IMR-90 (cell line): ENCODE data around the gene ARF5. TPM values are rescaled to one million over a fixed set of nuclear protein-coding genes. Genes with fewer than 3 reads are reported as not detected.

ENCODE experiments used
- ATAC-seq: fragments of 200-7000 bp; cut with Tn5 transposase; 2 replicates; pipeline ENCODE4 v1.9.1; 2020; ENCODE audit warnings: low read depth, mild to moderate bottlenecking, moderate library complexity
- BruUV-seq: library from RNA; stranded (reverse); fragments of 400-500 nt; replicated peaks from 2 replicates; lab custom pipeline; 2021; lab: Mats Ljungman, UMichigan
- CTCF ChIA-PET: fragments of 300-600 bp; formaldehyde crosslinking; extraction: SDS; loops from one replicate; lab custom pipeline; 2021; ENCODE audit warnings: antibody characterized with exemption; lab: Yijun Ruan, JAX
- POLR2A ChIA-PET: fragments of 300-600 bp; sonication (Branson Sonifier 250); formaldehyde crosslinking; loops from one replicate; lab custom pipeline; 2022; ENCODE audit warnings: antibody characterized with exemption; ENCODE audit not compliant: unreplicated experiment; lab: Charles Lee
- DNase-seq: peaks from one replicate; pipeline ENCODE4 v3.0.0; 2013
- H2AFZ ChIP-seq: replicated peaks from 2 replicates; pipeline ENCODE3; 2013; ENCODE audit warnings: low read length, mild to moderate bottlenecking; ENCODE audit not compliant: poor library complexity
- H2AK5ac ChIP-seq: 2 replicates; pipeline ENCODE4 v1.6.1; 2013; ENCODE audit warnings: low read depth, low read length, inconsistent platforms
- H2AK9ac ChIP-seq: replicated peaks from 2 replicates; pipeline ENCODE3; 2013; ENCODE audit warnings: mild to moderate bottlenecking, low read depth, low read length, moderate library complexity; ENCODE audit not compliant: poor library complexity
- H2BK120ac ChIP-seq: 2 replicates; pipeline ENCODE4 v1.6.1; 2013; ENCODE audit warnings: low read depth, low read length, inconsistent platforms
- H2BK15ac ChIP-seq: 3 replicates; pipeline ENCODE4 v1.6.1; 2013; ENCODE audit warnings: low read depth, low read length, inconsistent platforms
- H2BK20ac ChIP-seq: 2 replicates; pipeline ENCODE4 v1.6.1; 2013; ENCODE audit warnings: low read depth, mild to moderate bottlenecking, inconsistent platforms, low read length, moderate library complexity
- H2BK5ac ChIP-seq: 2 replicates; pipeline ENCODE4 v1.6.1; 2013; ENCODE audit warnings: mild to moderate bottlenecking, low read depth, low read length, inconsistent platforms; ENCODE audit not compliant: poor library complexity, severe bottlenecking
- H3K14ac ChIP-seq: replicated peaks from 2 replicates; pipeline ENCODE4 v1.6.1; 2013; ENCODE audit warnings: low read depth, low read length, inconsistent platforms
- H3K18ac ChIP-seq: 2 replicates; pipeline ENCODE4 v1.6.1; 2013; ENCODE audit warnings: low read depth, low read length, control low read depth
- H3K23ac ChIP-seq: 2 replicates; pipeline ENCODE4 v1.6.1; 2013; ENCODE audit warnings: low read depth, low read length, inconsistent platforms
- H3K27ac ChIP-seq: 2 replicates; pipeline ENCODE4 v1.5.1; 2013; ENCODE audit warnings: mild to moderate bottlenecking, control low read depth, low read length; ENCODE audit not compliant: insufficient read depth
- H3K27me3 ChIP-seq: 2 replicates; pipeline ENCODE4 v1.6.1; 2013; ENCODE audit warnings: low read length; ENCODE audit not compliant: control insufficient read depth, insufficient read depth
- H3K36me3 ChIP-seq: 2 replicates; pipeline ENCODE4 v1.6.1; 2013; ENCODE audit warnings: low read length, mixed read lengths; ENCODE audit not compliant: control insufficient read depth, insufficient read depth
- H3K4ac ChIP-seq: 2 replicates; pipeline ENCODE4 v1.6.1; 2013; ENCODE audit warnings: low read depth, low read length, inconsistent platforms
- H3K4me1 ChIP-seq: 2 replicates; pipeline ENCODE4 v1.6.1; 2013; ENCODE audit warnings: low read length, mixed read lengths; ENCODE audit not compliant: control insufficient read depth, insufficient read depth
- H3K4me2 ChIP-seq: 2 replicates; pipeline ENCODE4 v1.6.1; 2013; ENCODE audit warnings: low read depth, mild to moderate bottlenecking, control low read depth, low read length, moderate library complexity
- H3K4me3 ChIP-seq: 2 replicates; pipeline ENCODE4 v1.5.1; 2013; ENCODE audit warnings: low read depth, mild to moderate bottlenecking, control low read depth, low read length, moderate library complexity; ENCODE audit not compliant: insufficient read depth
- H3K56ac ChIP-seq: 2 replicates; pipeline ENCODE4 v1.6.1; 2013; ENCODE audit warnings: low read length, inconsistent platforms; ENCODE audit not compliant: insufficient read depth; ENCODE audit errors: extremely low read depth
- H3K79me1 ChIP-seq, 2 experiments: 2 replicates each; pipeline ENCODE4 v1.6.1; 2013; ENCODE audit warnings: low read length in 2 of 2, inconsistent platforms in 1 of 2, low read depth in 1 of 2
- H3K9ac ChIP-seq: 2 replicates; pipeline ENCODE4 v1.6.1; 2013; ENCODE audit warnings: low read depth, low read length, control low read depth
- H3K9me1 ChIP-seq: 2 replicates; pipeline ENCODE4 v1.6.1; 2013; ENCODE audit warnings: low read length, inconsistent platforms; ENCODE audit not compliant: insufficient read depth
- H3K9me3 ChIP-seq: 2 replicates; pipeline ENCODE4 v1.6.1; 2013; ENCODE audit warnings: low read length; ENCODE audit not compliant: control insufficient read depth, insufficient read depth
- H4K20me1 ChIP-seq: 2 replicates; pipeline ENCODE4 v1.6.1; 2013; ENCODE audit warnings: low read length, inconsistent platforms; ENCODE audit not compliant: insufficient read depth
- H4K5ac ChIP-seq: 2 replicates; pipeline ENCODE4 v1.6.1; 2013; ENCODE audit warnings: mild to moderate bottlenecking, low read depth, low read length, control low read depth
- H4K8ac ChIP-seq, 2 experiments: 2 replicates each; pipeline ENCODE4 v1.6.1; 2013; ENCODE audit warnings: low read depth in 2 of 2, low read length in 2 of 2, control low read depth in 1 of 2, inconsistent platforms in 1 of 2
- H4K91ac ChIP-seq: 2 replicates; pipeline ENCODE4 v1.6.1; 2013; ENCODE audit warnings: low read depth, low read length, inconsistent platforms; ENCODE audit not compliant: insufficient read depth
- BHLHE40 ChIP-seq: fragments of 150-350 bp; IDR thresholded peaks from 2 replicates; pipeline ENCODE4 v1.6.1; 2016; ENCODE audit warnings: mild to moderate bottlenecking, low read depth, low read length
- CEBPB ChIP-seq: IDR thresholded peaks from 2 replicates; pipeline ENCODE4 v1.6.1; 2012; ENCODE audit warnings: low read depth, low read length, improper control_type of control experiment
- CHD1 ChIP-seq: IDR thresholded peaks from 2 replicates; pipeline ENCODE4 v1.6.1; 2012; ENCODE audit warnings: low read depth, low read length, improper control_type of control experiment
- ELK1 ChIP-seq: fragments of 150-350 bp; IDR thresholded peaks from 2 replicates; pipeline ENCODE4 v1.6.1; 2016; ENCODE audit warnings: low read depth, mild to moderate bottlenecking, low read length, moderate library complexity, borderline replicate concordance
- FOS ChIP-seq: fragments of 150-350 bp; IDR thresholded peaks from 2 replicates; pipeline ENCODE4 v1.6.1; 2016; ENCODE audit warnings: low read depth, low read length
- MAFK ChIP-seq: IDR thresholded peaks from 2 replicates; pipeline ENCODE4 v1.6.1; 2012; ENCODE audit warnings: low read depth, low read length, improper control_type of control experiment
- MXI1 ChIP-seq: IDR thresholded peaks from 2 replicates; pipeline ENCODE4 v1.6.1; 2012; ENCODE audit warnings: low read depth, mild to moderate bottlenecking, low read length, moderate library complexity, borderline replicate concordance
- NFE2L2 ChIP-seq: fragments of 150-350 bp; IDR thresholded peaks from 2 replicates; pipeline ENCODE4 v1.6.1; 2016; ENCODE audit warnings: low read depth, mild to moderate bottlenecking, low read length
- POLR2A ChIP-seq: IDR thresholded peaks from 2 replicates; pipeline ENCODE4 v1.6.1; 2012; ENCODE audit warnings: mild to moderate bottlenecking, low read depth, low read length
- RCOR1 ChIP-seq: IDR thresholded peaks from 2 replicates; pipeline ENCODE4 v1.6.1; 2012; ENCODE audit warnings: mild to moderate bottlenecking, low read length, improper control_type of control experiment; ENCODE audit not compliant: insufficient replicate concordance
- SMC3 ChIP-seq: fragments of 150-350 bp; IDR thresholded peaks from 2 replicates; pipeline ENCODE4 v1.6.1; 2016; ENCODE audit warnings: low read depth, mild to moderate bottlenecking, antibody characterized with exemption, low read length, moderate library complexity
- USF2 ChIP-seq: fragments of 150-350 bp; IDR thresholded peaks from 2 replicates; pipeline ENCODE4 v1.6.1; 2017; ENCODE audit warnings: mild to moderate bottlenecking, antibody characterized with exemption, low read length, low read depth
- WGBS, 2 experiments: methylation state at CpG; one replicate each; pipeline versions ENCODE4 v1.1.5 to v1.1.7; 2013; ENCODE audit warnings: missing lambda C conversion rate in 2 of 2; ENCODE audit not compliant: insufficient read length in 1 of 2; ENCODE audit errors: extremely low coverage in 2 of 2; 5-methylcytosine and 5-hydroxymethylcytosine counted together
- dilution Hi-C: fragments of 300-500 bp; cut with HindIII; formaldehyde crosslinking; loops from one replicate; pipeline ENCODE4 v1.14.3; 2018; ENCODE audit warnings: low sequenced_read_pairs; ENCODE audit not compliant: unreplicated experiment
- in situ Hi-C: fragments of 300-500 bp; cut with MboI; formaldehyde crosslinking; loops from 3 replicates; pipeline ENCODE4 v1.14.3; 2019; ENCODE audit warnings: low sequenced_read_pairs, inconsistent platforms, mixed read lengths
- intact Hi-C: fragments of 100-400 bp; cut with micrococcal nuclease; formaldehyde crosslinking; loops from 2 replicates; pipeline ENCODE4 v1.10.0; 2022
- polyA plus RNA-seq, 3 experiments: library from polyadenylated mRNA; depleted of rRNA; stranded (reverse); fragments of >200 nt; gene quantifications; 2 replicates each; pipeline ENCODE4 v1.2.3, GENCODE V29; 2012; ENCODE audit warnings: low replicate concordance in 1 of 3
- total RNA-seq: library from RNA; depleted of rRNA; stranded (reverse); fragments of >200 nt; gene quantifications from 2 replicates; pipeline ENCODE4 v1.2.3, GENCODE V29; 2012
- TF ChIP-seq, protein P1 (sequence below): conservative IDR thresholded peaks from 2 replicates; pipeline ENCODE4 v1.5.1; 2012; ENCODE audit warnings: mild to moderate bottlenecking, low read depth, low read length, improper control_type of control experiment

Gene ARF5
- total and polyA plus RNA-seq, 2 of the 4 experiments (the other 2 are of a cell fraction), result 128 to 274 TPM

DNA sequence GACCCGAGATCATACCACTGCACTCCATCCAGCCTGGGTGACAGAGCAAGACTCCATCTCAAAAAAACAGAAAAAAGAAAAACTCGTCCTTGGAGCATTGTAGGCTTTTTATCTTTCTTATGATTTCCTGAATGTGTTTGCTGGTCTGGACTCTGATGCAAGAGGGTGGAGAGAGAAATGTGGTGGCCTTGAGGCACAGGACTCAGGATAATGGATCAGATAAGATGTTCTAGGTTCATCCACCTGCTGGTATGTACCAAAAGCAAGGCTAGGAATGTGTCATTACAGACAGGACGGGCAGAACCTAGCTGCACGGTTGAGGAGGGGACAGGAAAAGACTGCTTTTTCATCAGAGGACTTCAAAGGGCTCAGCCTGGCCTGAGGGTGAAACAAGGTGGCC is 36.3 kb upstream of the ARF5 start:
- H4K91ac ChIP-seq, result no peak overlapping the region
- H3K23ac ChIP-seq, result no peak overlapping the region
- H2AK9ac ChIP-seq, result no peak overlapping the region
- dilution Hi-C loops (no loop called here), intact Hi-C loops (no loop called here), in situ Hi-C loops (no loop called here)
- H3K9me3 ChIP-seq, result no peaks in the 10 kb centered on the region
- H2AFZ ChIP-seq, result no peak overlapping the region
- no peak overlapping the region for H2BK15ac ChIP-seq
- H2BK5ac ChIP-seq, result no peak overlapping the region
- no peak for ATAC-seq
- no peak overlapping the region for H4K5ac ChIP-seq
- H4K8ac ChIP-seq, result no peak overlapping the region
- ChIA-PET POLR2A (no interaction called here), CTCF (interaction anchor here (0.6 kb wide), 1 partner anchor 348 kb away, joined by 3 read pairs; no protein-coding TSS in a partner anchor)
- 60% methylated on average over 1 of the region's 4 CpGs; no CpG with 5 or more reads in 1 of the 2 experiments for WGBS, 2 experiments
- no peak overlapping the region for H2AK5ac ChIP-seq
- H2BK20ac ChIP-seq, result no peak overlapping the region
- no peak overlapping the region for H3K4ac ChIP-seq
- no peaks in the 10 kb centered on the region for H3K27me3 ChIP-seq
- no peak overlapping the region for H3K56ac ChIP-seq
- no peak overlapping the region for H3K4me3 ChIP-seq
- TF ChIP-seq BHLHE40 (no peak), ELK1 (no peak), POLR2A (no peak), RCOR1 (no peak), FOS (no peak), MAFK (no peak), CEBPB (no peak), CHD1 (no peak), NFE2L2 (no peak), SMC3 (no peak), MXI1 (no peak), USF2 (no peak)
- TF ChIP-seq, protein P1, sequence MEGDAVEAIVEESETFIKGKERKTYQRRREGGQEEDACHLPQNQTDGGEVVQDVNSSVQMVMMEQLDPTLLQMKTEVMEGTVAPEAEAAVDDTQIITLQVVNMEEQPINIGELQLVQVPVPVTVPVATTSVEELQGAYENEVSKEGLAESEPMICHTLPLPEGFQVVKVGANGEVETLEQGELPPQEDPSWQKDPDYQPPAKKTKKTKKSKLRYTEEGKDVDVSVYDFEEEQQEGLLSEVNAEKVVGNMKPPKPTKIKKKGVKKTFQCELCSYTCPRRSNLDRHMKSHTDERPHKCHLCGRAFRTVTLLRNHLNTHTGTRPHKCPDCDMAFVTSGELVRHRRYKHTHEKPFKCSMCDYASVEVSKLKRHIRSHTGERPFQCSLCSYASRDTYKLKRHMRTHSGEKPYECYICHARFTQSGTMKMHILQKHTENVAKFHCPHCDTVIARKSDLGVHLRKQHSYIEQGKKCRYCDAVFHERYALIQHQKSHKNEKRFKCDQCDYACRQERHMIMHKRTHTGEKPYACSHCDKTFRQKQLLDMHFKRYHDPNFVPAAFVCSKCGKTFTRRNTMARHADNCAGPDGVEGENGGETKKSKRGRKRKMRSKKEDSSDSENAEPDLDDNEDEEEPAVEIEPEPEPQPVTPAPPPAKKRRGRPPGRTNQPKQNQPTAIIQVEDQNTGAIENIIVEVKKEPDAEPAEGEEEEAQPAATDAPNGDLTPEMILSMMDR, result no peak
- H3K18ac ChIP-seq, result no peak overlapping the region
- H3K4me2 ChIP-seq, result no peak overlapping the region
- no peak overlapping the region for H3K14ac ChIP-seq
- H3K9me1 ChIP-seq, result no peaks in the 10 kb centered on the region
- no peaks in the 10 kb centered on the region for H3K79me1 ChIP-seq
- H3K36me3 ChIP-seq, result no peaks in the 10 kb centered on the region
- no peak overlapping the region for H3K9ac ChIP-seq
- H2BK120ac ChIP-seq, result no peak overlapping the region
- H3K4me1 ChIP-seq, result no peaks in the 10 kb centered on the region
- BruUV-seq, result no TSS peak
- DNase-seq, result no peak
- H3K27ac ChIP-seq, result no peak overlapping the region
- H4K20me1 ChIP-seq, result no peaks in the 10 kb centered on the region
